K562 (cell line): ENCODE data around the gene PCBP3. TPM values are rescaled to one million over a fixed set of nuclear protein-coding genes. Genes with fewer than 3 reads are reported as not detected.
A peak's percentile ranks its signal among the peaks of the same experiment; 100 is the strongest.

Source experiments
- ATAC-seq: fragments of 200-7000 bp; cut with Tn5 transposase; 3 replicates; pipeline ENCODE4 v1.9.1; 2020; ENCODE audit warnings: moderate library complexity
- BruUV-seq: library from RNA; stranded (reverse); fragments of 400-500 nt; replicated peaks from 2 replicates; lab custom pipeline; 2021; lab: Mats Ljungman, UMichigan
- CTCF ChIA-PET: fragments of 300-600 bp; formaldehyde crosslinking; extraction: SDS; loops from one replicate; lab custom pipeline; 2021; ENCODE audit warnings: low intra/inter-chr PET ratio; lab: Yijun Ruan, JAX
- POLR2A ChIA-PET: fragments of 300-600, 350-650 bp; sonication (Branson Sonifier 250); formaldehyde crosslinking; extraction: SDS; loops from one replicate; lab custom pipeline; 2021; ENCODE audit warnings: antibody characterized with exemption, inconsistent platforms; lab: Yijun Ruan, JAX
- DNase-seq, 4 experiments: peaks; one replicate each; pipeline versions ENCODE4 v3.0.0 to v3.0.0-alpha.2; 2011 to 2018; ENCODE audit warnings: low spot score in 3 of 4, mixed read lengths in 3 of 4; ENCODE audit errors: extremely low read depth in 1 of 4
- FAIRE-seq: peaks from 2 replicates; lab custom pipeline; 2011; peaks lifted over from hg19 to GRCh38; lab: Jason Lieb, UNC
- H2AFZ ChIP-seq: 2 replicates; pipeline ENCODE4 v1.6.0; 2011; ENCODE audit warnings: low read depth, low read length, control low read depth, inconsistent platforms
- H3K27ac ChIP-seq: fragments of 200-600 bp; 3 replicates; pipeline ENCODE4 v1.8.0; 2011; ENCODE audit warnings: low read depth, mild to moderate bottlenecking, control low read depth, inconsistent platforms, low read length, moderate library complexity, mixed read lengths; ENCODE audit errors: extremely low read depth
- H3K27me3 ChIP-seq, 2 experiments: fragments of 300-600 bp in 1 of 2; 2 replicates in 1 of 2; 3 replicates in 1 of 2; pipeline versions ENCODE4 v1.6.0 to v1.8.0; 2011; ENCODE audit warnings: inconsistent platforms in 2 of 2, low read length in 2 of 2, mild to moderate bottlenecking in 1 of 2, mixed read lengths in 1 of 2, moderate library complexity in 1 of 2; ENCODE audit not compliant: control insufficient read depth in 2 of 2, insufficient read depth in 2 of 2
- H3K36me3 ChIP-seq: fragments of 300-600 bp; 3 replicates; pipeline ENCODE4 v1.8.0; 2011; ENCODE audit warnings: mild to moderate bottlenecking, low read length, inconsistent platforms; ENCODE audit not compliant: control insufficient read depth, insufficient read depth
- H3K4me1 ChIP-seq, 2 experiments: fragments of 200-600 bp in 1 of 2; replicated peaks in 1 of 2; 2 replicates in 1 of 2; 3 replicates in 1 of 2; pipeline versions ENCODE4 v1.5.1 to v1.8.0; 2011; ENCODE audit warnings: inconsistent platforms in 2 of 2, low read length in 2 of 2, mild to moderate bottlenecking in 1 of 2, mixed read lengths in 1 of 2, moderate library complexity in 1 of 2; ENCODE audit not compliant: control insufficient read depth in 2 of 2, insufficient read depth in 2 of 2
- H3K4me2 ChIP-seq: 2 replicates; pipeline ENCODE4 v1.6.1; 2011; ENCODE audit warnings: low read length, control low read depth, inconsistent platforms, mixed read lengths; ENCODE audit not compliant: insufficient read depth
- H3K4me3 ChIP-seq: fragments of 200-600 bp; sonication (generic), shearing (Covaris generic); 2 replicates; pipeline ENCODE4 v1.5.1; 2016; ENCODE audit warnings: control low read depth, inconsistent platforms
- H3K79me2 ChIP-seq: fragments of 200-600 bp; 3 replicates; pipeline ENCODE4 v1.8.0; 2011; ENCODE audit warnings: low read length, inconsistent platforms; ENCODE audit not compliant: control insufficient read depth, insufficient read depth
- H3K9ac ChIP-seq, 2 experiments: 2 replicates each; pipeline versions ENCODE4 v1.6.0 to v1.6.1; 2011; ENCODE audit warnings: low read depth in 2 of 2, low read length in 2 of 2, control low read depth in 1 of 2, inconsistent platforms in 1 of 2, mild to moderate bottlenecking in 1 of 2, mixed read lengths in 1 of 2; ENCODE audit not compliant: insufficient read depth in 1 of 2
- H3K9me1 ChIP-seq: one replicate; pipeline ENCODE4 v1.6.0; 2011; ENCODE audit warnings: inconsistent platforms, mild to moderate bottlenecking, low read length, moderate library complexity; ENCODE audit not compliant: control insufficient read depth, insufficient read depth
- H3K9me3 ChIP-seq: replicated peaks from 2 replicates; pipeline ENCODE4 v1.5.1; 2011; ENCODE audit warnings: low read depth, low read length, inconsistent platforms; ENCODE audit not compliant: control insufficient read depth, insufficient read depth
- H4K20me1 ChIP-seq: replicated peaks from 2 replicates; pipeline ENCODE4 v1.6.1; 2011; ENCODE audit warnings: low read length, inconsistent platforms, mixed read lengths; ENCODE audit not compliant: control insufficient read depth, insufficient read depth
- ATF6 ChIP-seq: sonication (generic); formaldehyde crosslinking; IDR thresholded peaks from 2 replicates; pipeline ENCODE4 v1.4.0; 2020; ENCODE audit warnings: mild to moderate bottlenecking, missing genetic modification reagents
- BCL6 ChIP-seq: fragments of 250-450 bp; sonication (Bioruptor Pico); IDR thresholded peaks from 2 replicates; pipeline ENCODE4 v1.4.0; 2020
- CHD4 ChIP-seq: fragments of 200-600 bp; sonication (generic); IDR thresholded peaks from 3 replicates; pipeline ENCODE4 v1.6.1; 2012; ENCODE audit warnings: low read depth, mild to moderate bottlenecking, mixed read lengths, low read length, inconsistent platforms; ENCODE audit not compliant: insufficient read depth, insufficient replicate concordance, poor library complexity, severe bottlenecking
- CREB3 ChIP-seq: fragments of 450-650 bp; conservative IDR thresholded peaks from 2 replicates; pipeline ENCODE4 v1.6.1; 2016; ENCODE audit warnings: missing genetic modification characterization, low read depth, mild to moderate bottlenecking, missing compliant biosample characterization, moderate library complexity
- FOXJ2 ChIP-seq: fragments of 200-800 bp; sonication (Bioruptor generic); IDR thresholded peaks from 2 replicates; pipeline ENCODE4 v1.6.1; 2016; ENCODE audit warnings: missing genetic modification characterization, missing compliant biosample characterization
- HNRNPL ChIP-seq: fragments of 200-400 bp; formaldehyde crosslinking; IDR thresholded peaks from 2 replicates; pipeline ENCODE4 v1.6.1; 2017; ENCODE audit warnings: low read depth, mild to moderate bottlenecking, low read length
- KLF1 ChIP-seq: fragments of 450-650 bp; IDR thresholded peaks from 2 replicates; pipeline ENCODE4 v1.6.1; 2016; ENCODE audit warnings: missing genetic modification characterization, missing compliant biosample characterization
- MECOM ChIP-seq: fragments of 250-450 bp; sonication (Bioruptor Pico); IDR thresholded peaks from 2 replicates; pipeline ENCODE4 v1.8.0; 2022; ENCODE audit warnings: inconsistent platforms
- POLR2AphosphoS2 ChIP-seq: IDR thresholded peaks from 2 replicates; pipeline ENCODE4 v1.6.1; 2012; ENCODE audit warnings: low read length, improper control_type of control experiment
- SMARCA5 ChIP-seq: fragments of 450-650 bp; IDR thresholded peaks from 2 replicates; pipeline ENCODE4 v1.6.1; 2016
- SMARCC2 ChIP-seq: fragments of 450-650 bp; IDR thresholded peaks from 2 replicates; pipeline ENCODE4 v1.6.1; 2017; ENCODE audit warnings: antibody characterized with exemption, moderate library complexity, mild to moderate bottlenecking, low read depth
- WHSC1 ChIP-seq: IDR thresholded peaks from one replicate; pipeline ENCODE4 v1.6.1; 2012; ENCODE audit warnings: low read length, control low read depth, inconsistent platforms
- ZNF311 ChIP-seq: fragments of 250-450 bp; sonication (Bioruptor Pico); IDR thresholded peaks from 2 replicates; pipeline ENCODE4 v1.4.0; 2020; ENCODE audit warnings: mild to moderate bottlenecking, moderate library complexity
- ZNF449 ChIP-seq: fragments of 250-450 bp; sonication (Bioruptor Pico); IDR thresholded peaks from 2 replicates; pipeline ENCODE4 v1.8.0; 2022; ENCODE audit warnings: moderate library complexity, mild to moderate bottlenecking, inconsistent platforms
- ZNF655 ChIP-seq: fragments of 250-450 bp; sonication (Bioruptor Pico); IDR thresholded peaks from 2 replicates; pipeline ENCODE4 v1.5.0; 2021
- WGBS: fragments of 100-300 bp; shearing (Covaris generic); methylation state at CpG from one replicate; pipeline ENCODE4 v1.1.6; 2016; ENCODE audit warnings: low coverage, mixed read lengths; ENCODE audit not compliant: insufficient coverage; ENCODE audit errors: missing lambda C conversion rate; 5-methylcytosine and 5-hydroxymethylcytosine counted together
- in situ Hi-C: fragments of 300-500 bp; cut with MboI; formaldehyde crosslinking; loops from 4 replicates; pipeline ENCODE4 v1.15.0; 2018; ENCODE audit warnings: inconsistent platforms, mixed read lengths
- intact Hi-C: fragments of 100-400 bp; cut with micrococcal nuclease; formaldehyde crosslinking; loops from 2 replicates; pipeline ENCODE4 v1.14.2; 2022
- polyA plus RNA-seq, 8 experiments: library from polyadenylated mRNA; depleted of rRNA in 4 of 8; stranded (reverse) in 5 of 8; unstranded in 3 of 8; fragments of >200 nt; fragmentation: Nextera tagmentation in 2 of 8; fragmentation: Illumina TruSeq in 1 of 8; extraction: Ambion mirVana in 2 of 8; extraction: Trizol in 1 of 8; gene quantifications; 2 replicates each; pipeline versions ENCODE4 v1.2.1 to v1.2.3, GENCODE V29; 2011 to 2014; ENCODE audit warnings: inconsistent platforms in 1 of 8, missing spikeins in 1 of 8
- total RNA-seq, 7 experiments: library from RNA; depleted of rRNA in 6 of 7; stranded (reverse); fragments of >200 nt in 6 of 7; fragmentation: Illumina TruSeq in 2 of 7; extraction: Trizol in 2 of 7; gene quantifications; 2 replicates each; pipeline versions ENCODE4 v1.2.1 to v1.2.3, GENCODE V29; 2011 to 2021; ENCODE audit warnings: low replicate concordance in 1 of 7

Gene PCBP3
- total and polyA plus RNA-seq, 9 of the 15 experiments (the other 6 are each of a cell fraction or from before 2014, with no cell fraction given) = 0.18 TPM; not detected in 8

- no TSS peak for BruUV-seq
- FAIRE-seq (peak; percentile 11), ATAC-seq (no peak), DNase-seq (no peak)
- under 1% methylated on average over 16 of the region's 16 CpGs for WGBS
- Histone ChIP-seq H3K9ac (no peak overlapping the region), H3K27ac (no peak overlapping the region), H4K20me1 (no peaks in the 10 kb centered on the region), H3K4me1 (no peaks in the 10 kb centered on the region), H3K9me1 (no peaks in the 10 kb centered on the region), H3K9me3 (no peaks in the 10 kb centered on the region), H3K79me2 (no peaks in the 10 kb centered on the region), H2AFZ (no peak overlapping the region), H3K36me3 (no peaks in the 10 kb centered on the region), H3K4me3 (no peak overlapping the region), H3K27me3 (peaks cover 9 to 50% of the 10 kb centered on the region in 2 experiments; a peak in 4 of 5 replicates), H3K4me2 (no peak overlapping the region)
- CTCF ChIA-PET = no interaction called here
- TF ChIP-seq FOXJ2 (tag) (no peak), KLF1 (tag) (no peak), CREB3 (tag) (no peak), ZNF655 (CRISPR knock-in tag) (no peak), ZNF311 (CRISPR knock-in tag) (no peak), HNRNPL (no peak), ATF6 (CRISPR knock-in tag) (no peak), SMARCC2 (no peak), SMARCA5 (no peak), BCL6 (no peak), CHD4 (no peak), MECOM (no peak), ZNF449 (CRISPR knock-in tag) (no peak), WHSC1 (no peak), POLR2AphosphoS2 (no peak)
- intact Hi-C loops = no loop called here
- POLR2A ChIA-PET = interaction anchor here (0.6 kb wide), 1 partner anchor 189 kb away, joined by 3 read pairs; no protein-coding TSS in a partner anchor
- in situ Hi-C loops = no loop called here
Observed at GRCh38 chr21:45769896-45770295, 126.4 kb downstream of the PCBP3 start.
